Left ventricle myocardium inferior (tissue), 1 donor: ENCODE results near the gene GABARAPL2. TPM values are rescaled to one million over a fixed set of nuclear protein-coding genes. Genes with fewer than 3 reads are reported as not detected.

Experiments used
- DNase-seq: peaks from one replicate; pipeline ENCODE4 v3.0.0-alpha.2; 2020
- H3K27ac ChIP-seq: fragments of 200-600 bp; replicated peaks from 2 replicates; pipeline ENCODE4 v1.8.0; 2021
- H3K27me3 ChIP-seq: fragments of 200-600 bp; 2 replicates; pipeline ENCODE4 v1.8.0; 2021; ENCODE audit warnings: low read depth
- H3K36me3 ChIP-seq: fragments of 200-600 bp; 2 replicates; pipeline ENCODE4 v1.8.0; 2021
- H3K4me1 ChIP-seq: fragments of 200-600 bp; 2 replicates; pipeline ENCODE4 v1.8.0; 2021
- H3K4me3 ChIP-seq: fragments of 200-600 bp; 2 replicates; pipeline ENCODE4 v1.8.0; 2021; ENCODE audit warnings: mild to moderate bottlenecking, moderate library complexity
- H3K9me3 ChIP-seq: fragments of 200-600 bp; replicated peaks from 2 replicates; pipeline ENCODE4 v1.8.0; 2021
- CTCF ChIP-seq: fragments of 200-600 bp; IDR thresholded peaks from 2 replicates; pipeline ENCODE4 v1.8.0; 2021; ENCODE audit warnings: antibody characterized with exemption, mild to moderate bottlenecking, borderline replicate concordance
- intact Hi-C: fragments of 100-400 bp; cut with micrococcal nuclease; formaldehyde crosslinking; loops from one replicate; pipeline ENCODE4 v1.11.0; 2022
- total RNA-seq: library from RNA; stranded (reverse); fragmentation: NEBNext Ultra II Directional; extraction: Animal tissue kit (Norgen Biotek cat#: 25700); gene quantifications from one replicate; pipeline ENCODE4 v1.2.1, GENCODE V29; 2021
- donor health status: DM: no; HTN: yes; CAD: no; lungs with severe emphysema.

GABARAPL2 gene
- total RNA-seq, 1 donor from 2014 or later, result 280 TPM

DNA sequence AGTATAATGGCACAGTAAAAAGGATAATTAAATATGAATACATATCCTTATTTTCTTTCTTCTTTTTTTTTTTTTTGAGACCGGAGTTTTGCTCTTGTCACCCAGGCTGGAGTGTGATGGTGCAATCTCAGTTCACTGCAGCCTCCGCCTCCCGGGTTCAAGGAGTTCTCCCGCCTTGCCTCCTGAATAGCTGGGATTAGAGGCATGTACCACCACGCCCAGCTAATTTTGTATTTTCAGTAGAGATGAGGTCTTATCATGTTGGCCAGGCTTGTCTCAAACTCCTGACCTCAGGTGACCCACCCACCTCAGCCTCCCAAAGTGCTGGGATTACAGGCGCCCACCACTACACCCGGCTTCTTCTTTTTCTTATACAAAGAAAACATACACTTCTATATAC lies 12.0 kb downstream of the GABARAPL2 start:
- Histone ChIP-seq H3K36me3 (peaks cover 68% of the 10 kb centered on the region), H3K4me3 (no peak overlapping the region), H3K4me1 (peaks cover 40% of the 10 kb centered on the region), H3K9me3 (no peaks in the 10 kb centered on the region), H3K27ac (no peak overlapping the region), H3K27me3 (no peaks in the 10 kb centered on the region)
- DNase-seq, result no peak
- intact Hi-C loops, result no loop called here
- no peak for TF ChIP-seq CTCF

- Histone ChIP-seq H3K4me3 (no peak overlapping the region), H3K27ac (no peak overlapping the region), H3K4me1 (peaks cover 35% of the 10 kb centered on the region), H3K9me3 (no peaks in the 10 kb centered on the region), H3K27me3 (no peaks in the 10 kb centered on the region), H3K36me3 (peaks cover 63% of the 10 kb centered on the region)
- no peak for TF ChIP-seq CTCF
- intact Hi-C loops, result no loop called here
- DNase-seq, result no peak
Observed at GRCh38 chr16:75578725-75579124, 12.5 kb downstream of the GABARAPL2 start.

GRCh38 chr16:75579281-75579834 lies 13.2 kb downstream of the GABARAPL2 start:
- no peaks in the 10 kb centered on the region for H3K9me3 ChIP-seq
- no peak for TF ChIP-seq CTCF
- H3K4me1 ChIP-seq, result peaks cover 29% of the 10 kb centered on the region
- DNase-seq, result no peak
- peaks cover 57% of the 10 kb centered on the region for H3K36me3 ChIP-seq
- intact Hi-C loops, result no loop called here
- H3K27ac ChIP-seq, result no peak overlapping the region
- no peak overlapping the region for H3K4me3 ChIP-seq
- no peaks in the 10 kb centered on the region for H3K27me3 ChIP-seq

GRCh38 chr16:75584108-75584507 lies 17.9 kb downstream of the GABARAPL2 start:
- H3K27me3 ChIP-seq, result no peaks in the 10 kb centered on the region
- no peak overlapping the region for H3K27ac ChIP-seq
- no peak for TF ChIP-seq CTCF
- peaks cover 10% of the 10 kb centered on the region for H3K36me3 ChIP-seq
- H3K4me1 ChIP-seq, result peaks cover 9% of the 10 kb centered on the region
- no peak for DNase-seq
- intact Hi-C loops, result no loop called here
- no peak overlapping the region for H3K4me3 ChIP-seq
- no peaks in the 10 kb centered on the region for H3K9me3 ChIP-seq

GRCh38 chr16:75588716-75589115 lies 22.5 kb downstream of the GABARAPL2 start:
- no peak for TF ChIP-seq CTCF
- no peaks in the 10 kb centered on the region for H3K27me3 ChIP-seq
- intact Hi-C loops, result no loop called here
- no peaks in the 10 kb centered on the region for H3K36me3 ChIP-seq
- peak overlapping the region; percentile 85 for H3K27ac ChIP-seq
- no peak for DNase-seq
- H3K4me1 ChIP-seq, result peaks cover 54% of the 10 kb centered on the region
- H3K9me3 ChIP-seq, result no peaks in the 10 kb centered on the region
- no peak overlapping the region for H3K4me3 ChIP-seq
